Lung (tissue), 12 donors: Measurements from ENCODE around the gene ROPN1B. TPM values are rescaled to one million over a fixed set of nuclear protein-coding genes. Genes with fewer than 3 reads are reported as not detected.

ENCODE experiments used
- ATAC-seq: fragments of 200-7000 bp; cut with Tn5 transposase; one replicate; pipeline ENCODE4 v1.9.1; 2020; ENCODE audit warnings: moderate number of reproducible peaks; ENCODE audit not compliant: insufficient read depth, low FRiP score
- DNase-seq, 3 donors: peaks; one replicate each; pipeline ENCODE4 v3.0.0-alpha.2; 2013 to 2017
- H3K27ac ChIP-seq, 2 donors: one replicate each; pipeline ENCODE4 v1.5.1; 2013; ENCODE audit warnings: mild to moderate bottlenecking in 2 of 2, moderate library complexity in 2 of 2, control low read depth in 1 of 2, inconsistent platforms in 1 of 2, low read depth in 1 of 2, low read length in 1 of 2
- H3K27me3 ChIP-seq, 3 donors: one replicate each; pipeline ENCODE4 v1.5.1; 2013; ENCODE audit warnings: low read length in 2 of 3; ENCODE audit not compliant: control insufficient read depth in 3 of 3, insufficient read depth in 3 of 3
- H3K36me3 ChIP-seq, 4 donors: one replicate each; pipeline ENCODE4 v1.5.1; 2013; ENCODE audit warnings: low read length in 4 of 4, mild to moderate bottlenecking in 1 of 4, moderate library complexity in 1 of 4; ENCODE audit not compliant: control insufficient read depth in 4 of 4, insufficient read depth in 4 of 4
- H3K4me1 ChIP-seq, 5 donors: one replicate each; pipeline ENCODE4 v1.5.1; 2013; ENCODE audit warnings: low read length in 5 of 5, mild to moderate bottlenecking in 2 of 5, moderate library complexity in 1 of 5; ENCODE audit not compliant: control insufficient read depth in 5 of 5, insufficient read depth in 5 of 5
- H3K4me3 ChIP-seq: one replicate; pipeline ENCODE4 v1.5.1; 2013; ENCODE audit warnings: mild to moderate bottlenecking, control low read depth, moderate library complexity
- H3K9ac ChIP-seq, 2 donors: one replicate each; pipeline ENCODE4 v1.5.1; 2013; ENCODE audit warnings: low read length in 2 of 2, control low read depth in 1 of 2; ENCODE audit not compliant: insufficient read depth in 1 of 2
- H3K9me3 ChIP-seq, 4 donors: one replicate each; pipeline ENCODE4 v1.5.1; 2013; ENCODE audit warnings: low read length in 3 of 4, mild to moderate bottlenecking in 1 of 4, moderate library complexity in 1 of 4; ENCODE audit not compliant: control insufficient read depth in 4 of 4, insufficient read depth in 3 of 4
- WGBS, 2 donors: extraction: QIAGEN DNeasy Blood & Tissue Kit; methylation state at CpG; one replicate each; pipeline ENCODE4 v1.1.7; 2013; 5-methylcytosine and 5-hydroxymethylcytosine counted together
- polyA plus RNA-seq, 2 donors: library from polyadenylated mRNA; stranded (reverse); fragments of 200-250 nt; gene quantifications; one replicate each; pipeline ENCODE4 v1.2.1, GENCODE V29; 2013
- total RNA-seq, 2 donors: library from RNA; depleted of rRNA in 1 of 2; stranded (reverse); fragments of >200 nt in 1 of 2; gene quantifications; one replicate each; pipeline ENCODE4 v1.2.1, GENCODE V29; 2014 to 2021
- TF ChIP-seq, protein P1 (sequence below): IDR thresholded peaks from 2 replicates; pipeline ENCODE4 v1.5.1; 2012; ENCODE audit warnings: mild to moderate bottlenecking; ENCODE audit errors: control extremely low read depth, extremely low read depth
- donor health status: control.
- donor health status: control.
- donor health status: Bipolar disorder and iron deficiency.
- donor health status: healthy.
- donor health status: DM: yes; HTN: yes; CAD: no.

The ROPN1B gene
- total and polyA plus RNA-seq, 4 donors, result 0.14 to 0.67 (median 0.47) TPM

DNA sequence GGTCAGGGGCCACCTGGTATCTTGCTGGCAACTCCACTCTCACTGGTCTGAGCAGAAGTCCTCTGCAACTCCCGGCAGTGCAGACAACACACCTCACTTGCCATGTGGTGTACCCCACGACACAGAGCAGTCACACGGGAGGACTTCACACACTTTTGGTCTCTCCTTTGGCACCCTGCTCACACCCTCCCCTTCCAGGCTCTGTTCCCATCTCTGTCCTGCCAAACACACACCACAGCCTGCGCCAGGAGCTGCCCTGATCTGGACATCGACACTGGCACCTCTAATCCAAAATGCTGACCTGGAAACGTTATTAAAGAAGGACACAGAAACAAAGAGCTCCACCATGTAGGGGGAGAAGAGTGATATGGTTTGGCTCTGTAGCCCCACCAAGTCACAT, 57.8 kb downstream of the ROPN1B start:
- TF ChIP-seq, protein P1, sequence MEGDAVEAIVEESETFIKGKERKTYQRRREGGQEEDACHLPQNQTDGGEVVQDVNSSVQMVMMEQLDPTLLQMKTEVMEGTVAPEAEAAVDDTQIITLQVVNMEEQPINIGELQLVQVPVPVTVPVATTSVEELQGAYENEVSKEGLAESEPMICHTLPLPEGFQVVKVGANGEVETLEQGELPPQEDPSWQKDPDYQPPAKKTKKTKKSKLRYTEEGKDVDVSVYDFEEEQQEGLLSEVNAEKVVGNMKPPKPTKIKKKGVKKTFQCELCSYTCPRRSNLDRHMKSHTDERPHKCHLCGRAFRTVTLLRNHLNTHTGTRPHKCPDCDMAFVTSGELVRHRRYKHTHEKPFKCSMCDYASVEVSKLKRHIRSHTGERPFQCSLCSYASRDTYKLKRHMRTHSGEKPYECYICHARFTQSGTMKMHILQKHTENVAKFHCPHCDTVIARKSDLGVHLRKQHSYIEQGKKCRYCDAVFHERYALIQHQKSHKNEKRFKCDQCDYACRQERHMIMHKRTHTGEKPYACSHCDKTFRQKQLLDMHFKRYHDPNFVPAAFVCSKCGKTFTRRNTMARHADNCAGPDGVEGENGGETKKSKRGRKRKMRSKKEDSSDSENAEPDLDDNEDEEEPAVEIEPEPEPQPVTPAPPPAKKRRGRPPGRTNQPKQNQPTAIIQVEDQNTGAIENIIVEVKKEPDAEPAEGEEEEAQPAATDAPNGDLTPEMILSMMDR, result no peak
- H3K36me3 ChIP-seq, result peaks cover 0 to 31% (median 23%) of the 10 kb centered on the region in 4 donors
- DNase-seq, result no peak
- H3K9ac ChIP-seq, result no peak overlapping the region
- H3K4me3 ChIP-seq, result no peak overlapping the region
- H3K9me3 ChIP-seq, result peaks cover 0 to 11% (median 4%) of the 10 kb centered on the region in 4 donors
- no peak overlapping the region for H3K27ac ChIP-seq
- ATAC-seq, result no peak
- WGBS, 2 donors, result 76 to 87% methylated on average over 6 of the region's 6 CpGs
- H3K27me3 ChIP-seq, result no peaks in the 10 kb centered on the region
- no peaks in the 10 kb centered on the region for H3K4me1 ChIP-seq

- H3K27ac ChIP-seq, result no peak overlapping the region
- H3K9me3 ChIP-seq, result peaks cover 0 to 11% (median 4%) of the 10 kb centered on the region in 4 donors
- H3K4me1 ChIP-seq, result peaks cover 0 to 1% (median 0%) of the 10 kb centered on the region in 5 donors
- DNase-seq, result no peak
- H3K27me3 ChIP-seq, result no peaks in the 10 kb centered on the region
- TF ChIP-seq, protein P1, result no peak
- ATAC-seq, result no peak
- peaks cover 0 to 36% (median 21%) of the 10 kb centered on the region in 4 donors for H3K36me3 ChIP-seq
- no peak overlapping the region for H3K4me3 ChIP-seq
- H3K9ac ChIP-seq, result no peak overlapping the region
- 97 to 98% methylated on average over 4 of the region's 4 CpGs for WGBS, 2 donors
Measured at GRCh38 chr3:126028096-126028495, 59.1 kb downstream of the ROPN1B start.

- TF ChIP-seq, protein P1, result no peak
- Histone ChIP-seq H3K4me1 (peaks cover 0 to 3% (median 0%) of the 10 kb centered on the region in 5 donors), H3K9ac (no peak overlapping the region), H3K36me3 (peaks cover 0 to 30% (median 21%) of the 10 kb centered on the region in 4 donors), H3K27ac (no peak overlapping the region), H3K27me3 (no peaks in the 10 kb centered on the region), H3K9me3 (peaks cover 0 to 11% (median 4%) of the 10 kb centered on the region in 4 donors), H3K4me3 (no peak overlapping the region)
- DNase-seq (no peak), ATAC-seq (no peak)
Measured at GRCh38 chr3:126029241-126029640, 60.3 kb downstream of the ROPN1B start.

DNA sequence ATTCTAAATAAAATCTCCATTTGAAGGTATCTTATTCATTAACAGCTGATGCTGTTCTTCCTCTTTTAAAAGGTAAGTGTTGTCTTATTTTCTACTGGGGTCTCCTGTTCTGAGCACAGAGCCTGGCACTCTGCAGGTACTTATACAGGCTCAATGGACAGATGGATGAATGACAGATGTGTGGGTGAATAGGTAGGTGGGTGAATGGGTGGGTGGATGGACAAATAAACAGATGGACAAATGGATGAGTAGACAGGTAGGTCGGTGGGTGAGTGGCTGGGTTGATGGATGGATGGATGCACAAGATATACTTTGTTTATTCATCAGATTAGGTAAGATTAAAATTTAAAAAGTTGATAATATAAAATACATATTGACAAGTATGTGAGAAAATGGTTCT, 61.5 kb downstream of the ROPN1B start:
- no peaks in the 10 kb centered on the region for H3K27me3 ChIP-seq
- H3K4me3 ChIP-seq, result no peak overlapping the region
- no peak overlapping the region for H3K27ac ChIP-seq
- peaks cover 0 to 26% (median 17%) of the 10 kb centered on the region in 4 donors for H3K36me3 ChIP-seq
- WGBS, 2 donors, result 68 to 87% methylated on average over 1 of the region's 1 CpG
- H3K4me1 ChIP-seq, result peaks cover 0 to 3% (median 0%) of the 10 kb centered on the region in 5 donors
- no peak overlapping the region for H3K9ac ChIP-seq
- ATAC-seq, result no peak
- DNase-seq, result no peak
- TF ChIP-seq, protein P1, result no peak
- peaks cover 0 to 11% (median 4%) of the 10 kb centered on the region in 4 donors for H3K9me3 ChIP-seq
